Measurements from ENCODE around the gene ATRX.

DNA sequence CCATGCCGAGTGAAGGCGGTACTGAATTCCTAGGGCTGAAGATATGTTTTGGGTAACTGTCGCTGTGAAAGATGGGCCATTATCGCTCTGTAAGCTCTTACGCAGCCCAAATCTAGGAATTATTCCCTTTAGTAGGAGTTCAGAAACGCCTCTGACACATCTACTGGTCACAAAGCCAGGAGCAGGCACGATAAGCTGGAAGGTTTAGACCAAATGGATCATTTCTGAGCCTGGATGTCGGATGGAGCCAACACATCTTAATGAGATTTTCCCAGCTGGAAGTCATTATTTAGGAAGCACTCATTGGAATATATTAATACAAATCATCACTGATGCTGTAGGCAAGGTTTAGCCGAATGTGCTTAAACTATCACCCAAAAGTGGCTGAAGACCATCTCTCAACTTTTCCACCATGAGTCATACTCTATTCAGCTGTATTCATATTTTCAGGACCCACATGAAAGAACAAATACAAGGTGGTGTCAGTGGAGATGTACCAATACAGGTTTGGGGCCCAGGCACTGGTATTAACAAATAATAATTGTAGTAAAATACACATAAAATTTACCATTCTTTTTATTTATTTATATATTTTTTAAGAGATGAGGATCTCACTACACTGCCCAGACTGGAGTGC, 34.2 kb upstream of the ATRX start:
- TF ChIP-seq, protein P1, sequence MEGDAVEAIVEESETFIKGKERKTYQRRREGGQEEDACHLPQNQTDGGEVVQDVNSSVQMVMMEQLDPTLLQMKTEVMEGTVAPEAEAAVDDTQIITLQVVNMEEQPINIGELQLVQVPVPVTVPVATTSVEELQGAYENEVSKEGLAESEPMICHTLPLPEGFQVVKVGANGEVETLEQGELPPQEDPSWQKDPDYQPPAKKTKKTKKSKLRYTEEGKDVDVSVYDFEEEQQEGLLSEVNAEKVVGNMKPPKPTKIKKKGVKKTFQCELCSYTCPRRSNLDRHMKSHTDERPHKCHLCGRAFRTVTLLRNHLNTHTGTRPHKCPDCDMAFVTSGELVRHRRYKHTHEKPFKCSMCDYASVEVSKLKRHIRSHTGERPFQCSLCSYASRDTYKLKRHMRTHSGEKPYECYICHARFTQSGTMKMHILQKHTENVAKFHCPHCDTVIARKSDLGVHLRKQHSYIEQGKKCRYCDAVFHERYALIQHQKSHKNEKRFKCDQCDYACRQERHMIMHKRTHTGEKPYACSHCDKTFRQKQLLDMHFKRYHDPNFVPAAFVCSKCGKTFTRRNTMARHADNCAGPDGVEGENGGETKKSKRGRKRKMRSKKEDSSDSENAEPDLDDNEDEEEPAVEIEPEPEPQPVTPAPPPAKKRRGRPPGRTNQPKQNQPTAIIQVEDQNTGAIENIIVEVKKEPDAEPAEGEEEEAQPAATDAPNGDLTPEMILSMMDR (IDR thresholded peaks at IDR 0.05) = no peak
- no peak for TF ChIP-seq POLR2A (IDR thresholded peaks at IDR 0.05)
